IPS-NIHi11 (cell line): Measurements from ENCODE around the gene ELOVL6.
"Not testable (repeated sequence)": the region's sequence is repeated elsewhere in the genome, so short reads cannot be mapped to it uniquely, and the experiment has no call there.

Source experiments
- DNase-seq: peaks from one replicate; pipeline ENCODE4 v3.0.0; 2012; ENCODE audit warnings: mixed read lengths, low spot score

ELOVL6 gene

GRCh38 chr4:110160618-110161017 is 37.8 kb downstream of the ELOVL6 start:
- DNase-seq: no peak

GRCh38 chr4:110159541-110159940 is 38.9 kb downstream of the ELOVL6 start:
- no peak for DNase-seq

- DNase-seq: no peak
Observed at GRCh38 chr4:110157580-110157979, 40.8 kb downstream of the ELOVL6 start.

- DNase-seq: not testable (repeated sequence)
Observed at GRCh38 chr4:110157166-110157565, 41.2 kb downstream of the ELOVL6 start.

GRCh38 chr4:110156442-110156841 is 42.0 kb downstream of the ELOVL6 start:
- no peak for DNase-seq

- no peak for DNase-seq
Observed at GRCh38 chr4:110155654-110156053, 42.8 kb downstream of the ELOVL6 start.

GRCh38 chr4:110154582-110154981 is 43.8 kb downstream of the ELOVL6 start:
- no peak for DNase-seq

GRCh38 chr4:110152386-110152785 is 46.0 kb downstream of the ELOVL6 start:
- DNase-seq: no peak

GRCh38 chr4:110149089-110149488 is 49.3 kb downstream of the ELOVL6 start:
- DNase-seq: no peak

GRCh38 chr4:110142461-110142860 is 56.0 kb downstream of the ELOVL6 start:
- DNase-seq: no peak

GRCh38 chr4:110139815-110140214 is 58.6 kb downstream of the ELOVL6 start:
- no peak for DNase-seq

- no peak for DNase-seq
Observed at GRCh38 chr4:110139111-110139510, 59.3 kb downstream of the ELOVL6 start.

- DNase-seq: no peak
Observed at GRCh38 chr4:110138551-110138950, 59.9 kb downstream of the ELOVL6 start.

- no peak for DNase-seq
Observed at GRCh38 chr4:110137829-110138228, 60.6 kb downstream of the ELOVL6 start.

GRCh38 chr4:110135523-110135922 is 62.9 kb downstream of the ELOVL6 start:
- DNase-seq: no peak

- DNase-seq: no peak
Observed at GRCh38 chr4:110135076-110135475, 63.3 kb downstream of the ELOVL6 start.

- no peak for DNase-seq
Observed at GRCh38 chr4:110134269-110134869, 64.0 kb downstream of the ELOVL6 start.

- no peak for DNase-seq
Observed at GRCh38 chr4:110132816-110133719, 65.3 kb downstream of the ELOVL6 start.

- DNase-seq: no peak
Observed at GRCh38 chr4:110131916-110132315, 66.5 kb downstream of the ELOVL6 start.

GRCh38 chr4:110130576-110131358 is 67.6 kb downstream of the ELOVL6 start:
- DNase-seq: no peak

GRCh38 chr4:110129544-110129943 is 68.9 kb downstream of the ELOVL6 start:
- no peak for DNase-seq

GRCh38 chr4:110128472-110128919 is 69.9 kb downstream of the ELOVL6 start:
- no peak for DNase-seq

GRCh38 chr4:110128029-110128428 is 70.4 kb downstream of the ELOVL6 start:
- DNase-seq: no peak
